Stimulated activated effector memory CD8-positive, alpha-beta T cell treated with anti-CD3 and anti-CD28 coated beads, Interleukin-12 subunit alpha, Interleukin-12 subunit beta, amount 100 ng/mL, for 72 hours (primary cell): ENCODE measurements around the gene PHOX2A.

Experiments used
- ATAC-seq: fragments of 150-1000 bp; cut with Tn5 transposase; 2 replicates; pipeline ENCODE4 v1.10.0; 2021
- DNase-seq, 2 donors: peaks; one replicate each; pipeline ENCODE4 v3.0.0; 2021 to 2022; ENCODE audit warnings: low spot score in 2 of 2
- H3K27ac Mint-ChIP-seq: one replicate; pipeline ENCODE4 v1.8.0; 2022; ENCODE audit warnings: mild to moderate bottlenecking, mixed read lengths
- H3K36me3 Mint-ChIP-seq: one replicate; pipeline ENCODE4 v1.8.0; 2022; ENCODE audit warnings: mild to moderate bottlenecking, mixed read lengths
- H3K4me1 Mint-ChIP-seq: one replicate; pipeline ENCODE4 v1.8.0; 2022; ENCODE audit warnings: mixed read lengths
- H3K4me3 Mint-ChIP-seq: one replicate; pipeline ENCODE4 v1.8.0; 2022; ENCODE audit warnings: mild to moderate bottlenecking, mixed read lengths
- H3K9me3 Mint-ChIP-seq: one replicate; pipeline ENCODE4 v1.8.0; 2022; ENCODE audit warnings: mixed read lengths

The PHOX2A gene

DNA sequence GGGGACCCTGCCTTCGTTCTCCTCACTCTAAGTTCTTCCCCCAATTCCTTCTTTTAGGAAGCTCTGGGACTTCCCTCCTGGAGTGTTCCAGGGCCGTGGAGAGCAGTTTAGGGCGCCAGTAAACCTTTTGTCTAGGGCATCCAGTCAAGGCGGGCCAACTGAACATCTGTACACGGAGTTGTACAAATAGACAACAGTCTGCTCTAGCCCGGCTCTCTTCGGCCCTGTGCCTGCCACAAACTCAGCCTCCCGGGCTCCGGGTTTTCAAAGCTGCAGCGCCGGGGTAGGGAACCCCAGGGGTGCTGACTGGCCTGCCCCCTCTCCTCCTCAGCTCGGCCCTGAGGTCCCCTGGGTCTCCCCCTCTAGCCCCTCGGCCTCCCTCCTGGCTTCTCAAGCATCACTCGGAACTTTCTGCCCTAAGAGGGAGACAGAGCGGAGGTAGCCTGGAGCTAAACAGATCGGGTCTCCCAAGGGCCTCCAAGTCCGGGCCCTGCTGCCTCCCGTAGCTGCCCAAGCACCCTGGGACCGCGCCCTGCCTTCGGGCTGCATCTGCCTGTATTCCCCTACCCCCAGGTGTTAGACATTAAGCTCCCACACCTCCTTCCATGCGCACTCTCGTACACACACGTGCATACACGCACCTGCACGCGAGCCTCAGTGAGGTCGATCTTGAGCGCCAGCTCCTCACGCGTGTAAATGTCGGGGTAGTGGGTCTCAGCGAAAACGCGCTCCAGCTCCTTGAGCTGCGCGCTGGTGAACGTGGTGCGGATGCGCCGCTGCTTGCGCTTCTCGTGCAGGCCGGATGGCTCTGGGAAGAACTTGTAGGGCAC, 3.3 kb downstream of the PHOX2A start:
- H3K4me1 Mint-ChIP-seq = peaks cover 53% of the 10 kb centered on the region
- H3K27ac Mint-ChIP-seq = no peak overlapping the region
- peaks cover 14% of the 10 kb centered on the region for H3K36me3 Mint-ChIP-seq
- no peaks in the 10 kb centered on the region for H3K9me3 Mint-ChIP-seq
- H3K4me3 Mint-ChIP-seq = peak overlapping the region; percentile 63
- peak in 1 of 2 donors; percentile 58 for DNase-seq
- peak; percentile 14 for ATAC-seq

DNA sequence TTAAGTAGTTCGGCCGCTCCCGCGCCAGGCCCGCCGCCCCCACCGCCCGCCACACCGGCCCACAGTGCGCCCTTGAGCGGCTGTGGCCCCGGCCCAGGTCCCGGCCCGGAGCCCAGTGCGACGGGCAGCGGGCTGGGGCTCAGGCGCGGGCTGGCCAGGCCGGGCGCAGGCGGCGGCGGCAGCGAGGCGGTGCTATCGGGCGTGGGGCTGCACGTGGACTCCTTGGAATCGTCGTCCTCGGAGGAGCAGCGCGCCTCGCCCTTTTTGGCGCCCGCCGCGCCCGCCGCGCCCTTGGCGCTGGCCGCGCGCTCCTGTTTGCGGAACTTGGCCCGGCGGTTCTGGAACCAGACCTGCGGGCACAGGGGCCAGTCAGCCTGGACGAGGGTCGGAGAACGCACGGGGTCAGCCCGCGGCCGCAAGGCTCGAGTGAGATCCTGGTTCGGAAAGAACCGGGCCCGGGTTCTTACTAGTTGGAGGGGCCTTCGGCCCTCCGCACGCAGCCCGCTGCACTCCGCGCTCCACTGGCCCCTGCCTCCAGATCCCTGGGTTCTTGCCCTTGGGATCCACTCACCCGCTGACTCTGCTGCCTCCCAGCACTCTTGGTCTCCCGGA, 4.0 kb downstream of the PHOX2A start:
- Mint-ChIP-seq H3K4me1 (peaks cover 52% of the 10 kb centered on the region), H3K9me3 (no peaks in the 10 kb centered on the region), H3K36me3 (peaks cover 18% of the 10 kb centered on the region), H3K27ac (no peak overlapping the region), H3K4me3 (peak overlapping the region; percentile 63)
- no peak for ATAC-seq
- no peak for DNase-seq

DNA sequence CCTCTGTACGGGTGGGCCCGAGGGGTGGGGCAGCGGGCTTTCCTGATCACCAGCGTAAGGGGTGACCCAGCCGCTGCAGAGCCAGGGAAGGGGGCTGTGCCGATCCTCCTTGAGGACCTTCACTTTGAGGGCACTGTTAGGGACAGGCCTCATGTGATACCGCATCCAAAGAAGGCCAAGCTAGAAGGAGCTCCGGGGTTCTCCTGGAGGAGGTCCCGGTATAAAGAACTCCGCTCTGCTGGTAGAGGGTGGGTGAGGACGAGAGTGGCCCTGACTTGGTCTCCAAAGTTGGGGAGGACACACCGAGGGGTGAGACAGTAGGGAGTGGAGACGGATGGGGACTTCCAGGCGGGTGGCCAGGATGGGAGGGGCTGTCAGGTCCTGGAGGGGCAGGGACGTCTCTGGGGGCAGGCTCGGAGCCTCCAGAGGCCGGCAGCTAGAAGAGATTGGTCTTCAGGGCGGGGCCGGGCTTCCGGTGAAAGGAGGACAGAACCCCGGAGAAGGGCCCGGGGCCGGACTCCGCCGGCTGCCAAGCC, 4.6 kb downstream of the PHOX2A start:
- ATAC-seq (no peak), DNase-seq (peak in 1 of 2 donors; percentile 56)
- H3K36me3 Mint-ChIP-seq = peaks cover 24% of the 10 kb centered on the region
- H3K4me1 Mint-ChIP-seq = peaks cover 51% of the 10 kb centered on the region
- H3K27ac Mint-ChIP-seq = no peak overlapping the region
- no peaks in the 10 kb centered on the region for H3K9me3 Mint-ChIP-seq
- peak overlapping the region; percentile 57 for H3K4me3 Mint-ChIP-seq

DNA sequence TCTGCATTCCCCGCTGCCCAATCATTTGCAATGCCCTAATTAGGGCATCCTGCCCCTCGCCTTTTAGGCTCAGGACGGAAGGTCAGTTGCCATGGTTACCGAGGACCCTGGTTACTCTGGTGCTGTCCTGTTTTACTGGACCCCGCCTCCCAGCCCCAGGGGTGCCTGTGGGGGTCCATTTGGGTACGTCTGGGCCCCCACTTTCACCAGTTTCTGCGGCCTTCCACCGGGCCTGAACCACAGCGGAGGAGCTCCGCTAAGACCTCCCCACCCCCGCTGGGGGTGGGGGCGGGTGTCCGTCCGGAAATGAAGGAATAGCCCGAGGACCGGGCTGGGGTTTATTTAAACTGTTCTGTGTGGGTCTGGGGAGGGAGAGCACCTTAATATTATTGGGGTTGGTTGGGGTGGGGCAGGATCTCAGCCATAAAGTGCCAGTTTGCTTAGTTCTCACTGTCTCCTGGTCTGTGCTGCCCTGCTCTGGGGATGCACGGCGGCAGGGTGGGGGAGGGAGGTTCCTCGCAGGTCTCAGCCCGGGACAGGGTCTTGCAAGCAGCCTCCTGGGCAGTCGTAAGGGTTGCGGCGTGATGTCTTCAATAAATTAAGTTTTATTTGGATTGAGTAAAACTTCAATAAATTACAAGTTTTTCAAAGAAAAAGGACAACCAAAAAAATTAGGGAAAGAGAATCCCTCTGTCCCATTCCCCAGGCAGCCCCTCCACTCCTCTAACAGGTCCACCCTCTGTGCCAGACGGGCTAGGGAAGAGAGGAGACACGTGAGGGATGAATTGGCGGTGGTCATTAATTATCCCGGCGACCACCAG, 5.3 kb downstream of the PHOX2A start:
- no peaks in the 10 kb centered on the region for H3K9me3 Mint-ChIP-seq
- peaks cover 56% of the 10 kb centered on the region for H3K4me1 Mint-ChIP-seq
- peak overlapping the region; percentile 57 for H3K4me3 Mint-ChIP-seq
- H3K27ac Mint-ChIP-seq = no peak overlapping the region
- no peak for DNase-seq
- no peak for ATAC-seq
- H3K36me3 Mint-ChIP-seq = peaks cover 31% of the 10 kb centered on the region

DNA sequence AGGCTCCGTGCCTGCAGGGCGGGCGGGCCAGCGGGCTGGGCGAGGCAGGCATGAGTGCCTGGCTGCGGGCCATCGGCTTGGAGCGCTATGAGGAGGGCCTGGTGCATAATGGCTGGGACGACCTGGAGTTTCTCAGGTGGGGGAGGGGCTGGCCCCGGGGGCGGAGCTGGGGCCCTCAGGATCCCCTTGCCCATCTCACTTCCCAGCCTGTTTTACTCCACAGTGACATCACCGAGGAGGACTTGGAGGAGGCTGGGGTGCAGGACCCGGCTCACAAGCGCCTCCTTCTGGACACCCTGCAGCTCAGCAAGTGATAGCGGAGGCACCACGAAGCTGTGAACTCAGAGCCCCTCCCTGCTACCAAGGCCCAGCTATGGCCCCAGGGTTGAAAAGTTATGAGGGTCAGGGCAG, 5.9 kb downstream of the PHOX2A start:
- ATAC-seq (peak; percentile 72), DNase-seq (peak; percentile 56 to 73)
- Mint-ChIP-seq H3K4me1 (peaks cover 51% of the 10 kb centered on the region), H3K9me3 (no peaks in the 10 kb centered on the region), H3K36me3 (peaks cover 37% of the 10 kb centered on the region), H3K4me3 (no peak overlapping the region), H3K27ac (no peak overlapping the region)

DNA sequence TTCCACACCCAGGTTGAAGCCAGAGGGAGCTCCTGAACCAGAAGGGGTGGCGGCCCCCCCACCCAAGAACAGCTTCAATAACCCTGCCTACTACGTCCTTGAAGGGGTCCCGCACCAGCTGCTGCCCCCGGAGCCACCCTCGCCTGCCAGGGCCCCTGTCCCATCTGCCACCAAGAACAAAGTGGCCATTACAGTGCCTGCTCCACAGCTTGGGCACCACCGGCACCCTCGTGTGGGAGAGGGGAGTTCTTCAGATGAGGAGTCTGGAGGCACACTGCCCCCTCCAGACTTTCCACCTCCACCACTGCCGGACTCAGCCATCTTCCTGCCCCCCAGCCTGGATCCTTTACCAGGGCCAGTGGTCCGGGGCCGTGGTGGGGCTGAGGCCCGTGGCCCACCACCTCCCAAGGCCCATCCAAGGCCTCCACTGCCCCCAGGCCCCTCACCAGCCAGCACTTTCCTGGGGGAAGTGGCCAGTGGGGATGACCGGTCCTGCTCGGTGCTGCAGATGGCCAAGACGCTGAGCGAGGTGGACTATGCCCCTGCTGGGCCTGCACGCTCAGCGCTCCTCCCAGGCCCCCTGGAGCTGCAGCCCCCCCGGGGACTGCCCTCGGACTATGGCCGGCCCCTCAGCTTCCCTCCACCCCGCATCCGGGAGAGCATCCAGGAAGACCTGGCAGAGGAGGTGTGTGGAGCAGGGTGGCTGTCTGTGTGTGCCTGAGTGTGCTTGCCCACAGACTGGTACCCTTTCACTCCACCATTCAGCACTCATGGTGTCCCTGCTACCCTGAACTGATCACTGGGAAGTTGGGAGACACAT, 6.7 kb downstream of the PHOX2A start:
- no peak for ATAC-seq
- Mint-ChIP-seq H3K4me3 (no peak overlapping the region), H3K9me3 (no peaks in the 10 kb centered on the region), H3K36me3 (peaks cover 44% of the 10 kb centered on the region), H3K4me1 (peaks cover 43% of the 10 kb centered on the region), H3K27ac (peak overlapping the region; percentile 30)
- no peak for DNase-seq

DNA sequence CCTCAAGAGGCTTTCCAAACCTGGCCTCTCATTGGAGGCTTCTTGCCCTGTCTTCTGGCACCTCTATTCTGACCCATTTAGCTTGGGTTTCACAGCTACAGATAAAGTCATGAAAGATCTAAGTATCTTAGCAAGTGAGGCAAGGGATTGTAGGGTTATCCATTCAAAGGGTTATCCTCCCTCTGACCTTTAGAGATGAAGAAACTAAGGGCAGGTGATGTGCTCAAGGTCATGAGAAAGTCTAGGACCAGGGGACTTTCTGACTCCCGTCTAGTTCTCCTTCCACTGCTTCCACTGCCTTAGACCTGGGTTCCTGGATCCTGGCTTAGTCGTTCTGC, 7.2 kb downstream of the PHOX2A start:
- peak overlapping the region; percentile 30 for H3K27ac Mint-ChIP-seq
- H3K36me3 Mint-ChIP-seq = peaks cover 50% of the 10 kb centered on the region
- peaks cover 38% of the 10 kb centered on the region for H3K4me1 Mint-ChIP-seq
- no peaks in the 10 kb centered on the region for H3K9me3 Mint-ChIP-seq
- H3K4me3 Mint-ChIP-seq = no peak overlapping the region
- DNase-seq = no peak
- no peak for ATAC-seq

DNA sequence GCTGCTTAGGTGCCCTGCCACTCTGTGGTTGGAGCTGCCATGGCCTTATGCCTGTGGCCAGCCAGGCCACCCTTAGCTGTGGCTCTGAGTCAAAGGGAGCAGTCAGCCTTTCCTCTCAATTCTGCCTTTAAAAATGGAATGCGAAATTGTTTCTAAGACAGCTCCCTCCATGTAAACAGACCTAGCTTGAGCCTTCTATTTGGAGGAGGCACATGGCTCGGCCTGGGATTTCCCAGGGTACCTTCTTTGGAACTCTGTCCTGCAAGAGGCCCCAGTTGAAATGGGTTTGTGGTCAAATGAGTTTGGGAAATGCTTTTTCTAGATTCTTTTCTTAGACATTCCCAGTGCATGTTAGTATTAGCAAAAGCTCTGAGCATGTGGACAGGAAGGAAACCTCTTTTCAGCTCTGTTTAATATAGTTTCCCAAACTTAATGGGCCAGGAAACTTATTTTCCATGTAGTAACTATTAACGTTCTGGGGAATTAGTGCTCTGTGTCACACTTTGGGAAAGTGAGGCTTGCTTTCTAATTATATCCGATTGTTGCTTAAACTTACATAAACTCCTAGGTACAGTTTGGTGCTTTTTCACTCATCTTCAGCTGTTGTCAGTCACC, 7.8 kb downstream of the PHOX2A start:
- no peak for ATAC-seq
- DNase-seq = no peak
- Mint-ChIP-seq H3K4me3 (no peak overlapping the region), H3K36me3 (peaks cover 56% of the 10 kb centered on the region), H3K27ac (peak overlapping the region; percentile 30), H3K9me3 (no peaks in the 10 kb centered on the region), H3K4me1 (peaks cover 32% of the 10 kb centered on the region)

DNA sequence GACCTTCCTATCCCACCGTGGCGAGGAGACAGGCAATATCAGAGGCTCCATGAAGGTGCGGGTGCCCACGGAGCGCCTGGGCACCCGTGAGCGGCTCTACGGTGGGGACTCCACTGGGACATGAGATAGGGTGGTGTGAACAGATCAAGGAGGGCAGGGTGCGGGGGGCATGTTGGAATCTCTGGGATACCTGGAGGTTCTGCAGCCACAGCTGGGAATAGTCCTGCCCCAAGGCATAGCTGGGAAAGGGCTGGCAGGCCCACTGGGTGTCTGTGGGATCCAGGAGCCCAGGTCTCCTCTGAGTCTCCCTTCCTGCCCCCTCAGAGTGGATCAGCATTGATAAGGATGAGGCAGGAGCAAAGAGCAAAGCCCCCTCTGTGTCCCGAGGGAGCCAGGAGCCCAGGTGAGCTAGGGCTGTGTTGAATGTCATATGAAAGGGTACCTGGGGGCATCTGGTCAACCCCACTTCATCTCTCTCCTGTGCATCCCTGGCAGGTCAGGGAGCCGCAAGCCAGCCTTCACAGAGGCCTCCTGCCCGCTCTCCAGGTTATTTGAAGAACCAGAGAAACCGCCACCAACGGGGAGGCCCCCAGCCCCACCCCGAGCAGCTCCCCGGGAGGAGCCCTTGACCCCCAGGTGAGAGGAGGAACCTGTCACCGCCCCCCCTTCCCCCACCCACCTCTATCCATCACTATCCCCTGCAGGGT, 8.5 kb downstream of the PHOX2A start:
- peaks cover 25% of the 10 kb centered on the region for H3K4me1 Mint-ChIP-seq
- ATAC-seq (no peak), DNase-seq (no peak)
- H3K4me3 Mint-ChIP-seq = no peak overlapping the region
- no peaks in the 10 kb centered on the region for H3K9me3 Mint-ChIP-seq
- peaks cover 57% of the 10 kb centered on the region for H3K36me3 Mint-ChIP-seq
- no peak overlapping the region for H3K27ac Mint-ChIP-seq

DNA sequence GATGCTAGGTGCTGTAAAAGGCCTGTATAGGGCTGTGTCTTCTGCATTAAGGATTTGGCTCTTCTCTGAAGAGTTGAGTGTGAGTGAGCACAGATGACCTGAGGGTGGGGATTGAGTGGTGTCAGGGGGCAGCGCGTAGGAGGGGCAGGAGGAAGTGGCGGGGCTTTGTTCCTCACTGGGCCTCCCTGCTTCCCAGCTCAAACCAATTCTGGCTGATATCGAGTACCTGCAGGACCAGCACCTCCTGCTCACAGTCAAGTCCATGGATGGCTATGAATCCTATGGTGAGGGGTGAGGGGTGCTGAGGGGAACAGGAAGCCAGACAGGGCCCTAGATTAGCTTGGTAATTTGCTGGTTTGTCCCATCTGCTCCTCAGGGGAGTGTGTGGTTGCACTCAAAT, 9.1 kb downstream of the PHOX2A start:
- H3K4me1 Mint-ChIP-seq = peaks cover 20% of the 10 kb centered on the region
- peak overlapping the region; percentile 83 for H3K27ac Mint-ChIP-seq
- no peak overlapping the region for H3K4me3 Mint-ChIP-seq
- peaks cover 62% of the 10 kb centered on the region for H3K36me3 Mint-ChIP-seq
- ATAC-seq (no peak), DNase-seq (no peak)
- no peaks in the 10 kb centered on the region for H3K9me3 Mint-ChIP-seq

DNA sequence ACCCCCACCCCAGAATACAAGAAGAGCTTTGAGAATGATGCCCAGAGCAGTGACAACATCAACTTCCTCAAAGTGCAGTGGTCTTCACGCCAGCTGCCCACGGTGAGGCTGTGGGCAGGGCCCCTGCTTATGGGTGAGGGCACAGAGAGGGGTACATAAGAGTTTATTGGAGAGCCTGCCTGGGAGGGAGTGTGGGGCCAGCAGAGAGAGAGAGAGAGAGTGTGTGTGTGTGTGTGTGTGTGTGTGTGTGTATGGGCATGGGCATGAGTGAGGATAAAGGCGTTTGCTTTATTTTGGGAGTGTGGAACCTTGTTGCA, 9.5 kb downstream of the PHOX2A start:
- DNase-seq (no peak), ATAC-seq (no peak)
- Mint-ChIP-seq H3K4me3 (no peak overlapping the region), H3K27ac (peak overlapping the region; percentile 83), H3K4me1 (peaks cover 19% of the 10 kb centered on the region), H3K36me3 (peaks cover 65% of the 10 kb centered on the region), H3K9me3 (no peaks in the 10 kb centered on the region)

DNA sequence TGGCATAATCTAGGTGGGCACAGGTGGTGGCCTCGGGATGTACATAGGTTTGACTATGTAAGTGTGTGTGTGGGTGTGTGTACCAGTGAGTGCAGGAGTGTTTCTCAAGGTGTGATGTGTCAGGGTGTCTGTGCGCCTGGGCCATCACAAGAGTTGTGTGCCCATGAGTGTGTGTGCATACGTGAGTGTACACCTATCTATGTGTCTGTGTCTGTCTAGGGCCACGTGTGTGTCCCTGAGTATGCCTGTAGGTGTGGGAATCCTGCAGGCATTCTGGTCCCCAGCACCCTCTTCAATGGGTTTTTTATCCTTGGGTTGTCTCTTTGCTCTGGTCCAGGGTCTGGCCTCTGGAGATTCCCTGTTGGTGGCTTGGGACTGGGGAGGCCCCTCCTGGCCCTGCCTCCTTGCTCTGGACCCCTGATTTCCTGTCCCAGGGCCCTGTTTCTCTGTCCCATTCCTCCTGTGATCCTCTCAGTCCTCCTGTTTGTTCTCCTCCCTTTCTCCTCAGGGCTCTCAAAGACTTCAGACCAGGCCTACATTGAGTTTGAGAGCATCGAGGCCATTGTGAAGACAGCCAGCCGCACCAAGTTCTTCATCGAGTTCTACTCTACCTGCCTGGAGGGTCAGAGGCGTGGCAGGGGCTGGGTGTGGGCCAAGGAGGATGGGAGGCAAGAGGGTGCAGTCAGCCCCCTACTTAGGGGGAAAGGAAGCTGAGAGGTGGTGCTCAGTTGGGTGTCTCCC, 10.0 kb downstream of the PHOX2A start:
- H3K9me3 Mint-ChIP-seq = no peaks in the 10 kb centered on the region
- no peak for DNase-seq
- peaks cover 68% of the 10 kb centered on the region for H3K36me3 Mint-ChIP-seq
- H3K27ac Mint-ChIP-seq = peak overlapping the region; percentile 83
- ATAC-seq = no peak
- H3K4me3 Mint-ChIP-seq = no peak overlapping the region
- H3K4me1 Mint-ChIP-seq = peaks cover 19% of the 10 kb centered on the region

DNA sequence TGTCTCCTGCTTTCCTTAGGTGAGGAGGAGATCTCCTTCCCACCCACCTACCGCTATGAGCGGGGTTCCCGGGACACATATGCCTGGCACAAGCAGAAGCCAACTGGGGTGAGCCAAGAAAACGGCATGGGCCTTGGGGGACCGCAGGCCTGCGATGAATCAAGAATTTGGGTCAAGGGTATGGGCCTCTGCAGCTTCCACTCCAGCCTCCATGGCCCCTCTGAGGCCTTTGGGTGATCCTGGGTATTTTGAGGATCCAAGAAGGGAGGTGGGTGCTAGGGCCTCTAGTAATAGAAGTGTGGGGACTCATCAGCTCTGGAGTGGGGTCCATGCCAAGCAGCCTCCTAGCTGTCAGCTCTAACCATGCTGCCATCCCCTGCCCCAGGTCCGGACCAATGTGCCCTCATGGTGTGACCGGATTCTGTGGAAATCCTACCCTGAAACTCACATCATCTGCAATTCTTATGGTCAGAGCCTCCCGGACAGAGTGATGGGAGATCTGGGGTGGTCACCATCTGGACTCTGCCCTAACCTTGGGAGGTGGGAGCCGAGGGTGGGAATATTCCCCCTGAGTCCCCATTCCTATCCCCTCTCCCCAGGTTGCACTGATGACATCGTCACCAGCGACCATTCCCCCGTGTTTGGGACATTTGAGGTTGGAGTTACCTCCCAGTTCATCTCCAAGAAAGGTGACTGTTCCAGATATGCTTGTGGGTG, 10.8 kb downstream of the PHOX2A start:
- DNase-seq (no peak), ATAC-seq (no peak)
- Mint-ChIP-seq H3K4me3 (no peak overlapping the region), H3K9me3 (no peaks in the 10 kb centered on the region), H3K4me1 (peaks cover 22% of the 10 kb centered on the region), H3K36me3 (peaks cover 71% of the 10 kb centered on the region), H3K27ac (peak overlapping the region; percentile 74)
